Measurements from ENCODE around the gene DYRK1B.

GRCh38 chr19:39811064-39811463, 22.9 kb downstream of the DYRK1B start:
- TF ChIP-seq CTCF (conservative IDR thresholded peaks at IDR 0.05; ENCODE audit: low read depth, low read length), result no peak
- no peak for TF ChIP-seq EZH2 (IDR thresholded peaks at IDR 0.05; ENCODE audit: borderline replicate concordance, low read depth, low read length, poor library complexity, severe bottlenecking)

Data from A673 (cell line).